K562 treated with DMSO at 1 percent for 24 hours (cell line): Measurements from ENCODE around the gene CRACR2B. TPM values are rescaled to one million over a fixed set of nuclear protein-coding genes. Genes with fewer than 3 reads are reported as not detected.

Experiments used
- total RNA-seq: library from RNA; unstranded; fragments of 300-600 nt; gene quantifications from 2 replicates; pipeline ENCODE4 v1.2.3, GENCODE V29; 2022; ENCODE audit warnings: low read depth; ENCODE audit not compliant: insufficient read depth

Gene CRACR2B
- total RNA-seq: 35.3 and 36.8 TPM in 2 replicates

DNA sequence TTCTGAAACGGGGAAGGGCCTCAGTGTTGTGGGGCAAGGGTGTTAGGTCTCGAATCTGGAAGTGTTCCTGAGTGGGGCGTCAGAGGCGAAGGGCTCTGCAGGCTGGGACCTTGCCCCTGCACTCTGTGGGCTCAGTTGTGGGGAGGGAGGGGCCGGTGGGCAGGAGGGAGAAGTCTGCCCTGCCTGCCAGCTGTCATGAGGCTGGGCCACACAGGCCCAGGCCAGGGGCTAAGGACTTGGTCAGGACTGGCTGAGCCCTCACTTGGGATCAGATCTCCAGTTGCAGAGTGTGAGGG is at the start of gene CRACR2B:
Gene CRACR2B, plus strand, starts transcription at position 23 of the 296 bp plus-strand sequence. CDS start 689 bp downstream, outside the sequence.

DNA sequence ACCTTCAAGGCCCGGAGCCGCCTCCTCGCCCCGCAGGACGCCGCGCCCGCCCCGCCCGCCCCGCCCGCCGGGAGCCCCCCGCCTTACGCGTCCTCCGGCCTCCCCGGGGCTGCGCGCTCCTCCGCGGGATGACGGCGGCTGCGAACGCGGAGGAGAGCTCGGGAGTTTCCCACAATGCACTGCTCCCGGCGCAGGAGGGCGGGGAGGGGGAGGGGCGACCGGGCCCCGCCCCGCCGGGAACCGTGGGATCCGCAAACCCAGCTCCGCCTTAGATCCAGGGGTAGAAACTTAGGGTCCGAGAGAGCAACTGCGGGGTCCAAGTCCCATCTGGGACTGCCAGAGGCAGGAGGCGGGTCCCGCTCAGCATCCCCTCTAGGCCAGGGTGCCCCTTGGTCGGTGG is 37.8 kb upstream of the CRACR2B start, which contains the start of gene CEND1:
Gene CEND1, minus strand, starts transcription at position 148 of the 400 bp plus-strand sequence. CDS start 1,514 bp downstream, outside the sequence.

DNA sequence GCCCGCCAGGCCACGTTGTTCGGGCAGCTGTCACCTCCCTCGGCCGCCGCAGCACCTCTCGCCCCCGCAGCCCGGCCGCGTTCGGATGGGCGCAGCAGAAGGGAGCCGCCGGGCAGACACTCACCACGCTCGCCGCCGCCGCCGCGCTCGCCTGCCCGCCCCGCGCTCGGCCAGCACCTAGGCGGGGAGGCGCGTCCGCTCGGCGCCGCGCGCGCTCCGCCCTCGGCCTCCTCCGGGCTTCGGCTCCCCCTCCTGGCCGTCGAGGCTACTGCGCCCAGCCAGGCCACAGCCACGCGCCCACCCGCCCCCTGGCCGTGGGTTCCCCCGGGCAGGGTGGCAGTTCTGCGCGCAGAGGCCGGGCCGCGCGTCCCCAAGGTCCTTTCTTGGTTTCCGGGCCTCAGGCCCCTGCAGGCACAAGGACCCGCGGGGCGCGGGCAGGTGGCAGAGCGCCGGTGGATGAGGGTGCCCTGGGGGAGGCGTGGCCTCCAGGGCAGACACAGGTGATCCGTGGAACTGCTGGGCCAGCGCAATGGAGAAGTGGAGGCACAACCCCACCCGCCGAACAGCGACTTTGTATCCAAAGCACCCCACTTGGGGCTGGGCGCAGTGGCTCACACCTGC is 29.5 kb upstream of the CRACR2B start, which contains the start of gene SLC25A22:
Gene SLC25A22, minus strand, starts transcription at position 189 of the 621 bp plus-strand sequence. CDS start 3,275 bp downstream, outside the sequence.

DNA sequence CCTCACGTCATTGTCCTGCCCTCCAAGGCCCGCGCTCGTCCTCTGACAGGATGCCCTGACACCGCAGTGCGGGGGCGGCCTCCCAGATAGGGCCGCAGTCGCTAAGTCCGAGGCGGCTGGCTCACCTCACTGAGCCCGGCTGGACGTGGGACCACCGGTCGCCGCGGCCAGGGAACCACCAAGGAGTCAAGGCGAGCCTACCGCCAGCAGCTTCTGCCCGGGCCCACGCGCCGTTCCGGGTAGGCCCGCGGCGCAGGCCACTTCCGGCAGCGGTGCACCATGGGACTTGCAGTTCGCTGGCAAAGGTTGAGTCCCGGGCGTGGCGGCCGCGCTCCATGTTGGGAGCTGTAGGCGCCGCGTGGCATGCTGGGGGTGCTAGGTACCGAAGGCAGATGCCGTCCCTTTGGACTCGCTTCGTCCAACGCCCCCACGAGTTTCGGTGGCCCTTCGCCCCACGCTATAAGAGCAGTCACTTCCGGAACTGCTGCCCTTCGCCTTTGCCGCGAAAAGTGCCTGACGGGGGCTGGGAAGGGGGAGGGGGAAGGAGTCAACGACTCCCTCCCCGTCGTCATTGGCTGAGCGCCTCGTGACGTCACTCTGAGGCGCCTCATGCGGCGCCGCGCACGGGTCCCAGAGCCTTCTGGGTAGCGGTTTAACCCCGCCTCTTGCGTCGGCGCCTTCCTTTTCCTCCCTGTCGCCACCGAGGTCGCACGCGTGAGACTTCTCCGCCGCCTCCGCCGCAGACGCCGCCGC is 18.3 kb upstream of the CRACR2B start, which contains the start of gene RPLP2:
Gene RPLP2, plus strand, starts transcription at position 681 of the 753 bp plus-strand sequence. CDS start 268 bp downstream, outside the sequence.

DNA sequence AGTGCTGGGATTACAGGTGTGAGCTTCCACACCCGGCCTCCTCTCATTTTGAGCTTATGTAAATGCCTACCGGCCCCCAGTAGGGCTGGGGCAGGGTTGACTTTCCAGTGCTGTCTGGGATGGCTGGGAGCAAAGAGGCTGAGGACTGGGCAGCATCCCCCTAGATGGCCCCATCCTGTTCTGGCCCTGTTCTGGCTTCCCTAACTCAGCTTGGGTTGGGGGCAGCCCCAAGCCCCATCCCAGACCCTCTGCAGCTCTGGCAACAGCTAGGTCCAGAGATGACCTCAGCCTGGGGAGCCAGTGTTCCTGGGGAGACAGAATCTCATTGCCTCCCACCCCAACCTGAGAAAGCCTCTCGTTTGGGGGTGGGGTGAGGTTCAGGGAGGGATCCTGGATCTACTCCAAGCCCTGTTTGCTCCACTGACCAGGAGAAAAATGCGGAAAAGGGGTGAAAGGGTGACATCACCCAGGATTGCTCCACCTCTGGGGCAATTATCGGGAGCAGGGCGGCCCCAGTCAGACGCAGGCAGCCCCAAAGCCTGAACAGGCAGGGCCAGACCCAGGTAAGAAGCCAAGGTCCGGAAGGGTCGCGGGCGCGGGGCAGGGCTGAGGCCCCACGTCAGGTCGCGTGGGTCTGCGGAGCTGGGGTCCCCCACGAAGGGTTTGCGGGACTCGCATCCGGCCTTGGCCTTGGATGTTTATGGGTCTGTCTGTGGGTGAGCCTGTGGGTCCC is 9.2 kb upstream of the CRACR2B start, which contains the start of gene PNPLA2:
Gene PNPLA2, plus strand, starts transcription at position 519 of the 733 bp plus-strand sequence. CDS start 805 bp downstream, outside the sequence.

DNA sequence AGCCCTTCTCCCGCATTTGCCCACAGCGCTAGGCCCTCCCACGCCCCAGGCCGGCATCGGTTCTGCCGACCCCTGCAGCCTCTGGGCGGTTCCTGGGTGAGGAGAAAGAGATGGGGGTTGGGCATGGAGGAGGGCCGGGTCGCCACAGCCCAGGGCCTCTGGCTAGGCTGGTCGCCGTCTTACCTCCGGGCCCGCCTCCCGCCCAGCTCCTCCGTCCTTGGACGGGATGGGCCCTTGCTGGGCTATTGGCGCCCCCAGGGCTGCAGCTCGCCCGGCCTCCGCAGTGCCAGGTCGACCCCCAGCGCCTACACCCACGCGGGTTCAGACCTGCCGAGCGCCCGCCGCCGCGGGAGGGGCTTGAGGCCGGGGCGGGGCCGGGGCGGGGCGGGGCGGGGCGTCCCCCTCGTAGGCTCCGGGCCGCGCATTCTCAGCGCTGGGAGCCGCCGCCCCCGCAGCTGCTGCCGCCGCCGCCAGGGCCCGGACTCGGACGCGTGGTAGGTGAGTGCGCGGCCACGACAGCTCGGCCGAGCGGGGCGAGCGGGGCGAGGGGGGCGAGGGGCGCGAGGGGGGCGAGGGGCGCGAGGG is 4.9 kb downstream of the CRACR2B start, which contains the start of gene CD151:
Gene CD151, plus strand, starts transcription at position 424 of the 585 bp plus-strand sequence. CDS start 3,118 bp downstream, outside the sequence.

DNA sequence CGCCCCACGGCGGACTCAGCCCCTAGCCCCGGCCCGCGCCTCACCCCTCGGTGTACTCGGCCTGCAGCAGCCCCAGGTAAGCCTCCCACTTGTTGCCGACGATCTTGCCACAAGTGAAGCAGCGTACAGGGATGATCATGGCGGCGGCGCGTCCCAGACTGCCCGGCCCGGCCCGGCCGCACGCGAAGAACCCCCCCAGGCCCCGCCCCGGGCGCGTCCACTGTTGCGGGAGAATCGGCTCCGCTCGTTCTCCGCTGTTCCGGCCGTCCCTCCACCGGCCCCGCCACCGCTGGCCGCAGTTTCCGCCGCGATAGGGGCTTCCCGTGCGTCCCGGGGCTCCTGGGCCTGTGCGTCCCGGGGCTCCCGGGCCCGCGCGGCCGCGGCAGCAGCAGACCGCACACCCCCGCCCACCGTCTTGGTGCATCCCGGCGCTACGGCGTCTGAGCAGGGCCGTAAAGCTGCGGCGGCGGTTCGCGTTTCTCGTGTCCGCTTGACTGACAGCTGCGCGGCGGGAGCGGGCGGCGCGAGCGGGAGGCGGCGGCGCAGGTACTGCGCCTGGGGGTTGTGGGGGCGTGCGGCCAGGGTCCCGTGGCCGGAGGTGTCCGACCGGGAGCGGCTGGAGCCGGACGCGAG is 14.8 kb downstream of the CRACR2B start, which contains the start of the genes POLR2L and TSPAN4:
Gene POLR2L, minus strand, starts transcription at position 160 of the 633 bp plus-strand sequence. Its CDS starts 21 bp downstream, at position 139.
Gene TSPAN4, plus strand, starts transcription at position 483 of the 633 bp plus-strand sequence. CDS start 7,453 bp downstream, outside the sequence.

Other genes with a start within 250 kb of the CRACR2B start
- gene IRF7, start 212.0 kb upstream of the CRACR2B start, total RNA-seq: 52.2 and 58.6 TPM in 2 replicates
- 0.25 and 0.28 TPM in 2 replicates for gene CDHR5, start 203.0 kb upstream of the CRACR2B start, total RNA-seq
- not detected in 2 replicates for gene SCT, start 200.7 kb upstream of the CRACR2B start, total RNA-seq
- 1.0 and 1.1 TPM in 2 replicates for gene DRD4, start 190.7 kb upstream of the CRACR2B start, total RNA-seq
- 87.3 and 88.1 TPM in 2 replicates for gene DEAF1, start 132.7 kb upstream of the CRACR2B start, total RNA-seq
- 21.3 and 25.2 TPM in 2 replicates for gene TMEM80, start 132.1 kb upstream of the CRACR2B start, total RNA-seq
- 7.8 and 11.6 TPM in 2 replicates for gene EPS8L2, start 121.7 kb upstream of the CRACR2B start, total RNA-seq
- 501 and 539 TPM in 2 replicates for gene TALDO1, start 80.5 kb upstream of the CRACR2B start, total RNA-seq
- 71.7 and 110 TPM in 2 replicates for gene GATD1, start 50.4 kb upstream of the CRACR2B start, total RNA-seq
- 1.6 TPM in 1 of 2 replicates, not detected in the other for gene CEND1, start 37.8 kb upstream of the CRACR2B start, total RNA-seq
- 35.7 and 42.0 TPM in 2 replicates for gene SLC25A22, start 29.6 kb upstream of the CRACR2B start, total RNA-seq
- gene PIDD1, start 22.7 kb upstream of the CRACR2B start, total RNA-seq: 29.6 and 32.0 TPM in 2 replicates
- gene RPLP2, start 18.0 kb upstream of the CRACR2B start, total RNA-seq: 1,895 and 1,983 TPM in 2 replicates
- gene PNPLA2, start 9.0 kb upstream of the CRACR2B start, total RNA-seq: 201 and 202 TPM in 2 replicates
- gene CD151, start 5.0 kb downstream of the CRACR2B start, total RNA-seq: 198 and 203 TPM in 2 replicates
- 74.9 and 76.7 TPM in 2 replicates for gene POLR2L, start 14.6 kb downstream of the CRACR2B start, total RNA-seq
- 17.2 and 27.2 TPM in 2 replicates for gene TSPAN4, start 14.9 kb downstream of the CRACR2B start, total RNA-seq
- gene CHID1, start 82.9 kb downstream of the CRACR2B start, total RNA-seq: 75.4 and 78.7 TPM in 2 replicates
- 49.4 and 51.6 TPM in 2 replicates for gene AP2A2, start 98.0 kb downstream of the CRACR2B start, total RNA-seq
- gene MUC6, start 208.8 kb downstream of the CRACR2B start, total RNA-seq: not detected in 2 replicates
- not detected in 2 replicates for gene MUC2, start 247.0 kb downstream of the CRACR2B start, total RNA-seq